Heart left ventricle (tissue), 16 donors: ENCODE results near the gene IGFBP5. TPM values are rescaled to one million over a fixed set of nuclear protein-coding genes. Genes with fewer than 3 reads are reported as not detected.
A peak's percentile ranks its signal among the peaks of the same experiment; 100 is the strongest.

Experiments used
- ATAC-seq, 4 donors: fragments of 200-7000 bp; cut with Tn5 transposase; one replicate each; pipeline ENCODE4 v1.9.1; 2020 to 2022; ENCODE audit warnings: moderate library complexity in 4 of 4, mild to moderate bottlenecking in 3 of 4, moderate number of reproducible peaks in 1 of 4
- DNase-seq, 5 donors: peaks; one replicate each; pipeline ENCODE4 v3.0.0-alpha.2; 2020
- H3K27ac ChIP-seq, 12 donors: fragments of 200-600 bp; sonication (generic) in 4 of 12; one replicate each; pipeline versions ENCODE4 v1.5.0 to v1.8.0; 2016 to 2022; ENCODE audit warnings: mild to moderate bottlenecking in 2 of 12
- H3K27me3 ChIP-seq, 9 donors: fragments of 200-600 bp; sonication (generic) in 2 of 9; one replicate each; pipeline versions ENCODE4 v1.5.1 to v1.8.0; 2016 to 2022; ENCODE audit warnings: mild to moderate bottlenecking in 3 of 9
- H3K36me3 ChIP-seq, 9 donors: fragments of 200-600 bp; sonication (generic) in 2 of 9; one replicate each; pipeline versions ENCODE4 v1.5.0 to v1.8.0; 2018 to 2022; ENCODE audit warnings: mild to moderate bottlenecking in 2 of 9
- H3K4me1 ChIP-seq, 12 donors: fragments of 200-600 bp; sonication (generic) in 4 of 12; one replicate each; pipeline versions ENCODE4 v1.5.0 to v1.8.0; 2016 to 2022; ENCODE audit warnings: mild to moderate bottlenecking in 3 of 12
- H3K4me3 ChIP-seq, 12 donors: fragments of 200-600 bp; sonication (generic) in 4 of 12; one replicate each; pipeline versions ENCODE4 v1.5.0 to v1.8.0; 2017 to 2022; ENCODE audit warnings: mild to moderate bottlenecking in 9 of 12, moderate library complexity in 4 of 12
- H3K9me3 ChIP-seq, 12 donors: fragments of 200-600 bp; sonication (generic) in 4 of 12; one replicate each; pipeline versions ENCODE4 v1.5.0 to v1.8.0; 2016 to 2022; ENCODE audit warnings: mild to moderate bottlenecking in 1 of 12
- POLR2A ChIP-seq, 2 donors: fragments of 450-650 bp; IDR thresholded peaks; one replicate each; pipeline ENCODE4 v1.6.1; 2017; ENCODE audit warnings: antibody characterized with exemption in 2 of 2, mild to moderate bottlenecking in 2 of 2, moderate library complexity in 2 of 2
- WGBS, 4 donors: extraction: QIAGEN DNeasy Blood & Tissue Kit in 2 of 4; methylation state at CpG; one replicate each; pipeline versions ENCODE4 v1.1.5 to v1.1.7; 2013 to 2018; 5-methylcytosine and 5-hydroxymethylcytosine counted together
- intact Hi-C, 10 donors: fragments of 100-400 bp; cut with DNase I; formaldehyde crosslinking; loops; one replicate each; pipeline versions ENCODE4 v1.11.1 to v1.14.2; 2022
- polyA plus RNA-seq, 2 donors: library from polyadenylated mRNA; stranded (reverse); fragments of 200-250 nt; gene quantifications; one replicate each; pipeline ENCODE4 v1.2.3, GENCODE V29; 2013
- total RNA-seq, 9 donors: library from RNA; depleted of rRNA in 2 of 9; stranded (reverse); fragments of >200 nt in 2 of 9; fragmentation: NEBNext Ultra II Directional in 3 of 9; extraction: Animal tissue kit (Norgen Biotek cat#: 25700) in 3 of 9; gene quantifications; one replicate each; pipeline versions ENCODE4 v1.1.0 to v1.2.4, GENCODE V29; 2016 to 2023
- TF ChIP-seq, protein P1 (sequence below), 12 donors: fragments of 200-600 bp; sonication (generic) in 4 of 12; IDR thresholded peaks; one replicate each; pipeline versions ENCODE4 v1.5.0 to v1.8.0; 2018 to 2022; ENCODE audit warnings: antibody characterized with exemption in 12 of 12, mild to moderate bottlenecking in 5 of 12
- donor health status: ischemic (EF 13 %, LVEDD 7.1; RV severe dilation, severe dysfunction).
- donor health status: healthy with polysubstance abuse.
- donor health status: DM: no; HTN: yes; CAD: no.
- donor health status: DM: no; HTN: no; CAD: no.
- donor health status: ischemic (EF 25% LVEDD 6.9; RV normal size, moderate dysfunction).
- donor health status: ischemic (EF 25% LVEDD 5.7; RV mildly dilated, moderate dysfunction).
- donor health status: healthy.
- donor health status: DM: yes; HTN: yes; CAD: no.
- donor health status: ischemic (EF 35%, LVEDD 5.7; RV mildly dilated, moderate dysfunction).
- donor health status: nonischemic (EF 11% LVEDD 7.7; RV severe dilation, severe dysfunction).
- donor health status: DM: yes; HTN: yes; CAD: no.
- donor health status: PGD.
- donor health status: ischemic (EF 29% LVEDD 5.4; RV normal size, mild dysfunction).
- donor health status: nonischemic (EF 23%, LVEDD 6.1; RV moderate dilation, normal function).

The IGFBP5 gene
- total and polyA plus RNA-seq, 11 donors: 58.2 to 441 (median 129) TPM

DNA sequence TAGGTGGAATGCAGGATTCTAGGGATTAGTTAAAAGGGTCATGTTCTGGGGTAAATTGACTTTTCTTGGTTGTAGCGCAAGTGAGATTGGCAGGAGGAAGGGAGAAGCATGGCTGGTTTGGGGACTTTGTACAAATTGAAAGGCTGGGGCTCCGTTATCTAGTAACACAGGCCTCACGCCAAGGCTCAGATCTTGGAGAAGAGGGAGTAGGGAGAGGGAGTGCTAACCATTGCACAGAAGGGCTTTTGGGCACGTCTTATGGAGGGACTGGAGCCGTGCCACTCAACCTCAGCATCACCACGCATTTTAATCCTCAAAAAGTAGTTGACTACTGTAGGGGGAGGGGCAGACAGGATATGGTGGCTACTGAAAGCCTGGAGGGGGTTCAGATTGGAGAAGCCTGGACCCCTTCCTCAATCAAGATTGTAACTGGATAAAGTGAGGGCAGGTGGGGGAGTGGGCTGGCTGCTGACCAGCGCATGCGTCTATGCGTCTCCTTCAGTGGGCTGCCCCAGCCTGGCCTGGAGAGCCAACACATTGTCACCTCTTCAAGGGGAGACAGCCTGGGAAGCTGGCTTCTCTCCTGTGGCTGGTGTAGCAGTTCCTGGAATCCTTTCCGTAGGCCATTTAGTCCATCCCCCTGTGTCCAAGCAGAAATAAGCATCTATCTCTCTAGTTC lies 14.3 kb downstream of the IGFBP5 start:
- no peak overlapping the region for H3K4me3 ChIP-seq

DNA sequence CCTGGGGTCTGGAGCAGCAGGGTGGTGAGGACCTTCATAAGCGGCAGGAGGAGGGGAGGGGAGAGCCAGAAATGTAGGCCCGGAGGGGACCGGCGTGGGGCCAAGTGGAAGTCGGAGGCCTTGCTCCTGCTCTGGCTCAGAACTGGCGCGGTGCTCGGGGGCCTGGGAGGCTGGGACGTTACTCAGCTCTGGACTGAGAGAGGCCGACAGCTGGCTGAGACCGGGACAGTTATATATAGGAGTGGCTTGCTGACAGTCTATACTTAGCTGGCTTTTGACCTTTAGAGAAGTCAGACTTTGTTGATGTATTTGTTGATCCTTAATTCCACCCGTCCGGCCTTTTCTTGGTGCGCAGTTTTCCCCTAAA lies 15.7 kb downstream of the IGFBP5 start:
- peak overlapping the region; percentile 73 to 96 (median 88) for H3K27ac ChIP-seq
- peaks cover 8 to 67% (median 46%) of the 10 kb centered on the region in 12 donors for H3K4me1 ChIP-seq
- peaks cover 0 to 76% (median 35%) of the 10 kb centered on the region in 9 donors for H3K36me3 ChIP-seq
- H3K9me3 ChIP-seq: no peaks in the 10 kb centered on the region
- ATAC-seq: peak; percentile 85 to 90 (median 88)
- 34 to 56% (median 41%) methylated on average over 14 of the region's 14 CpGs for WGBS, 4 donors
- peak; percentile 86 to 94 (median 91) for DNase-seq
- intact Hi-C loops: loop anchor here (5.0 to 10.0 kb wide), 7 partner anchors 488 to 1078 kb away; no protein-coding TSS in a partner anchor
- TF ChIP-seq, protein P1, sequence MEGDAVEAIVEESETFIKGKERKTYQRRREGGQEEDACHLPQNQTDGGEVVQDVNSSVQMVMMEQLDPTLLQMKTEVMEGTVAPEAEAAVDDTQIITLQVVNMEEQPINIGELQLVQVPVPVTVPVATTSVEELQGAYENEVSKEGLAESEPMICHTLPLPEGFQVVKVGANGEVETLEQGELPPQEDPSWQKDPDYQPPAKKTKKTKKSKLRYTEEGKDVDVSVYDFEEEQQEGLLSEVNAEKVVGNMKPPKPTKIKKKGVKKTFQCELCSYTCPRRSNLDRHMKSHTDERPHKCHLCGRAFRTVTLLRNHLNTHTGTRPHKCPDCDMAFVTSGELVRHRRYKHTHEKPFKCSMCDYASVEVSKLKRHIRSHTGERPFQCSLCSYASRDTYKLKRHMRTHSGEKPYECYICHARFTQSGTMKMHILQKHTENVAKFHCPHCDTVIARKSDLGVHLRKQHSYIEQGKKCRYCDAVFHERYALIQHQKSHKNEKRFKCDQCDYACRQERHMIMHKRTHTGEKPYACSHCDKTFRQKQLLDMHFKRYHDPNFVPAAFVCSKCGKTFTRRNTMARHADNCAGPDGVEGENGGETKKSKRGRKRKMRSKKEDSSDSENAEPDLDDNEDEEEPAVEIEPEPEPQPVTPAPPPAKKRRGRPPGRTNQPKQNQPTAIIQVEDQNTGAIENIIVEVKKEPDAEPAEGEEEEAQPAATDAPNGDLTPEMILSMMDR (IDR thresholded peaks at IDR 0.05): no peak
- no peak for TF ChIP-seq POLR2A (IDR thresholded peaks at IDR 0.05)
- no peak overlapping the region for H3K4me3 ChIP-seq
- no peaks in the 10 kb centered on the region for H3K27me3 ChIP-seq

More for the DNA sequence above, 14.3 kb downstream of the IGFBP5 start:
- no peaks in the 10 kb centered on the region for H3K27me3 ChIP-seq
- H3K27ac ChIP-seq: peak overlapping the region; percentile 73 to 96 (median 88)
- WGBS, 4 donors: 80 to 89% (median 81%) methylated on average over 10 of the region's 10 CpGs
- ATAC-seq: no peak
- peaks cover 0 to 63% (median 22%) of the 10 kb centered on the region in 9 donors for H3K36me3 ChIP-seq
- DNase-seq: no peak
- intact Hi-C loops: loop anchor here (5.0 to 10.0 kb wide), 7 partner anchors 486 to 1076 kb away; no protein-coding TSS in a partner anchor
- TF ChIP-seq, protein P1 (IDR thresholded peaks at IDR 0.05): no peak
- no peak for TF ChIP-seq POLR2A (IDR thresholded peaks at IDR 0.05)
- H3K4me1 ChIP-seq: peaks cover 8 to 82% (median 51%) of the 10 kb centered on the region in 12 donors
- H3K9me3 ChIP-seq: no peaks in the 10 kb centered on the region

DNA sequence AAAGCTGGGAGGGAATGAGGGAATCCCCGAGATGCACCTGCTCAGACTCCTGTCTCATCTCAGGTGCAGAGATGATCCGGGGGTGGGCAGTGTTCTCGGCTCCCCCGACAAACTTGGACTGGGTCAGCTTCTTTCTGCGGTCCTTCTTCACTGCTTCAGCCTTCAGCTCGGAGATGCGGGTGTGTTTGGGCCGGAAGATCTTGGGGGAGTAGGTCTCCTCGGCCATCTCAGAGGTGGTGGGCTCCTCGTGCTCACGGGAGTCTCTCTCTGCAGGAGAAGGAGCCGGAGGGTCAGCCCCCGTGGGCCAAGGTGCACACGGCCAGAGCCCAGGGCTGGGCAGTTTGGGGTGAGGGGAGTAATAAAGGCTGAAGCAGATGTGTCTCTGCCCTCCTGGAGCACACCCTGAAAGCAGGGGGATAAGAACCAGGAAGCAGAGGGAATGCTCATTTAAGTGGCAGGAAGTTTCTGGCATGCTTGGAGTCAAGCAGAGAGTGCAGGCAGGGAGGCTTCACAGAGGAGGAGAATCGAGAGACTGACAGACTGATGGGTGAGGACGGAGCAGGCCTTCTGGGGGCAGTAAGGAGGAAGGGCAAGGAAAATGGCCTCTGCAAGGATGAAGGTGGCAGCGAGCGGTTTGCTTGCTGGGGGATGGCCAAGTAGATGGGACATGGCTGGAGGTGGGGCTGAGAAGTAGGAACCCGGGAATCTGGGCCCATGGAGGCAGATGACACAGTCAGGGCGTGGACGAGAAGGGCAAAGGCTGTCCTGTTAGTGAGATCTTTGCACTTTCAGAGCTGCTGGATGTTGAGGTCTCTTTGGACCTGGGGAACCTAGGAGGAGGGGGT lies 16.3 kb downstream of the IGFBP5 start:
- no peaks in the 10 kb centered on the region for H3K9me3 ChIP-seq
- peak in 1 of 5 donors; percentile 16 for DNase-seq
- TF ChIP-seq POLR2A (IDR thresholded peaks at IDR 0.05): no peak
- TF ChIP-seq, protein P1 (IDR thresholded peaks at IDR 0.05): no peak
- no peak overlapping the region for H3K4me3 ChIP-seq
- H3K4me1 ChIP-seq: peaks cover 2 to 61% (median 40%) of the 10 kb centered on the region in 12 donors
- H3K36me3 ChIP-seq: peaks cover 0 to 75% (median 35%) of the 10 kb centered on the region in 9 donors
- intact Hi-C loops: no loop called here
- H3K27me3 ChIP-seq: no peaks in the 10 kb centered on the region
- ATAC-seq: peak in 1 of 4 donors; percentile 1
- H3K27ac ChIP-seq: peak overlapping the region; percentile 73 to 96 (median 88)
- 82 to 85% (median 83%) methylated on average over 21 of the region's 21 CpGs for WGBS, 4 donors

DNA sequence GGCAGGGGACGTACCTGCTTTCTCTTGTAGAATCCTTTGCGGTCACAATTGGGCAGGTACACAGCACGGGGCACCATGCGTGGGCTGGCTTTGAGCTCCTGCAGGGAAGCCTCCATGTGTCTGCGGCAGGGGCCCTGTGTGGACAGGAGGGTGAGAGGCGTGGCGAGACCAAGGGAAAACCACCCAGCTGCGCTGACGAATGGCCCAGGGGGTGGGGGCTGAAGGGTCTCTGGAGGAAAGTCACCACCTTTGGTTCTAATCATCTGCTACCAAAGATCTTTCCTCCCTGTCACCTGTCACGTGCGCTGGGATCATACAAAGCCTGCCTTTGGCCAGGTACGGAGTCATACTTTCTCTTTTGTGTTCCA lies 17.3 kb downstream of the IGFBP5 start:
- Histone ChIP-seq H3K36me3 (peaks cover 0 to 72% (median 37%) of the 10 kb centered on the region in 9 donors), H3K27ac (peak overlapping the region in 3 of 12 donors; percentile 87 to 90 (median 88)), H3K4me1 (peaks cover 2 to 52% (median 33%) of the 10 kb centered on the region in 12 donors), H3K27me3 (no peaks in the 10 kb centered on the region), H3K9me3 (no peaks in the 10 kb centered on the region), H3K4me3 (no peak overlapping the region)
- intact Hi-C loops: no loop called here
- 96 to 97% (median 96%) methylated on average over 12 of the region's 12 CpGs for WGBS, 4 donors
- no peak for ATAC-seq
- peak in 1 of 5 donors; percentile 19 for DNase-seq
- TF ChIP-seq, protein P1 (IDR thresholded peaks at IDR 0.05): no peak
- no peak for TF ChIP-seq POLR2A (IDR thresholded peaks at IDR 0.05)
